NCI-H1417 (cell line): ENCODE data around the gene LRRC28.
"Not testable (repeated sequence)": the region's sequence is repeated elsewhere in the genome, so short reads cannot be mapped to it uniquely, and the experiment has no call there.

ENCODE experiments used
- DNase-seq, 3 experiments: peaks; one replicate each; lab custom pipeline; 2025; lab: John Stamatoyannopoulos, UW

The LRRC28 gene

GRCh38 chr15:99250857-99251841, at the start of gene LRRC28:
Gene LRRC28 (plus strand): TSS chr15:99251481. CDS start chr15:99255958, 4,477 bp downstream.
- DNase-seq, result peak; percentile 100

- no peak for DNase-seq
Observed at GRCh38 chr15:99202176-99202552, 49.1 kb upstream of the LRRC28 start.

- DNase-seq, result no peak
Observed at GRCh38 chr15:99207672-99208071, 43.6 kb upstream of the LRRC28 start.

- DNase-seq, result no peak
Observed at GRCh38 chr15:99209326-99209725, 42.0 kb upstream of the LRRC28 start.

GRCh38 chr15:99210334-99210733, 40.9 kb upstream of the LRRC28 start:
- no peak for DNase-seq

- DNase-seq, result no peak
Observed at GRCh38 chr15:99211926-99212325, 39.4 kb upstream of the LRRC28 start.

- DNase-seq, result no peak
Observed at GRCh38 chr15:99212406-99212805, 38.9 kb upstream of the LRRC28 start.

GRCh38 chr15:99213187-99213811, 38.0 kb upstream of the LRRC28 start:
- peak; percentile 50 to 79 (median 74) for DNase-seq

GRCh38 chr15:99224372-99225214, 26.7 kb upstream of the LRRC28 start:
- no peak for DNase-seq

- DNase-seq, result no peak
Observed at GRCh38 chr15:99226802-99227201, 24.5 kb upstream of the LRRC28 start.

GRCh38 chr15:99228120-99228770, 23.0 kb upstream of the LRRC28 start:
- no peak for DNase-seq

GRCh38 chr15:99230867-99231266, 20.4 kb upstream of the LRRC28 start:
- no peak for DNase-seq

- DNase-seq, result no peak
Observed at GRCh38 chr15:99232740-99233139, 18.5 kb upstream of the LRRC28 start.

GRCh38 chr15:99234160-99234559, 17.1 kb upstream of the LRRC28 start:
- not testable (repeated sequence) for DNase-seq

- DNase-seq, result no peak
Observed at GRCh38 chr15:99238849-99239248, 12.4 kb upstream of the LRRC28 start.

GRCh38 chr15:99239545-99240198, 11.6 kb upstream of the LRRC28 start:
- DNase-seq, result no peak

GRCh38 chr15:99241752-99242151, 9.5 kb upstream of the LRRC28 start:
- DNase-seq, result no peak

- DNase-seq, result no peak
Observed at GRCh38 chr15:99244306-99244705, 7.0 kb upstream of the LRRC28 start.

GRCh38 chr15:99247062-99247461, 4.2 kb upstream of the LRRC28 start:
- peak in 2 of 3 experiments; percentile 14 to 25 for DNase-seq

GRCh38 chr15:99248000-99248715, 3.1 kb upstream of the LRRC28 start:
- DNase-seq, result no peak
